Measurements from ENCODE around the gene INSYN2A. TPM values are rescaled to one million over a fixed set of nuclear protein-coding genes. Genes with fewer than 3 reads are reported as not detected.
A peak's percentile ranks its signal among the peaks of the same experiment; 100 is the strongest.

The INSYN2A gene
- polyA plus RNA-seq (ENCODE audit: insufficient read length in 3 of 3) = 1 to 10 TPM; 4.2 to 5.0 (median 4.7) TPM
- long read RNA-seq, donor 1 = 0 reads
- long read RNA-seq, donor 2 = 0 reads
- long read RNA-seq, donor 3 = 0 reads
- long read RNA-seq, donor 4 = 0 reads
- long read RNA-seq, donor 5 = 0 reads
- long read RNA-seq, donor 6 = 0 reads
- long read RNA-seq, donor 7 = 0 reads
- long read RNA-seq, donor 8 = 0 reads
- long read RNA-seq, donor 9 = 0 reads
- long read RNA-seq, donor 10 = 0 reads
- long read RNA-seq, donor 11 = 0 reads
- long read RNA-seq, donor 12 = 0 reads
- long read RNA-seq, donor 13 = 0 reads
- long read RNA-seq, donor 14 = 0 reads
- long read RNA-seq, donor 15 = 0 reads
- long read RNA-seq, donor 16, partial matches to known transcripts = 94 of 94 reads
- long read RNA-seq, donor 16, other reads (novel, unspliced or antisense) = 0 of 94 reads

- DNase-seq = peak; percentile 62
Observed at GRCh38 chr10:127196282-127197153, at the start of gene INSYN2A. Gene INSYN2A, minus strand, starts transcription at chr10:127196591. Its CDS starts 20,196 bp downstream, at chr10:127176395.

- DNase-seq = no peak
Observed at GRCh38 chr10:127245456-127245855, 49.1 kb upstream of the INSYN2A start.

DNA sequence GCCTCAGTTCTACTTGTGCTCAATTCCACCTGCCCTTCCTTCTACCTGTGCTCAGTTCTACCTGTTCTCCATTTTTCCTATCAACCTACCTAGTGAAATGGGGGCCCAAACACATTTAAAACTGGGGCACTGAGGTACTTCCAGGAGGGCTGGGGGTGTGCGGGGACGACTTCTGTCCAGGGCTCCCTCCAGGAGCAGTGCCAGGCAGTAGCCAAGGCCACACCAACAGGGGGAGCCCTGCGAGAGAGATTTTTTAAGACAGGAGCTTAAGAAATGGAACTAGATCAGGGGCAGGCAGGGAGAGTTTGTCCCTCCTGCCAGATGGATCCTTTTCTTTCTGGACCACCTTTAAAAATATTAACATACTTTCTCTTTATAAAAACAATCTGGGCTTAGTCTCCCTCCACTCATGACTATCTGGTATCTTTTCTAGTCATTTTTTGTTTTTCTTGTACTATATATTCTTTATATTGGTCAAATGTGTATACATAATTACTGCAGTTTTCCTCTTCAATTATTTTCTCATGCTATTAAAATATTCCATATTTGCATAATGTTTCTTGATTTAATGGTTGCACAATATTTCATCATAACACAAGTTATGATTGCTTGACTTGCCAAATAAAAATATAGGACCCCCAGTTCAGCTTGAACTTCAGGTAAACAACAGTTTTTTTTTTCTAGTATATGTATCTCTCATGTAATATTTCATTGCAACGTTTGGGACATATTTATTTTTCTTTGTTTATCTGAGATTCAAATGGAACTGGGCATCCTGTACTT, 47.3 kb upstream of the INSYN2A start:
- DNase-seq = no peak

- no peak for DNase-seq
Observed at GRCh38 chr10:127242914-127243313, 46.5 kb upstream of the INSYN2A start.

GRCh38 chr10:127236266-127236665, 39.9 kb upstream of the INSYN2A start:
- no peak for DNase-seq

- DNase-seq = no peak
Observed at GRCh38 chr10:127234306-127234800, 38.0 kb upstream of the INSYN2A start.

GRCh38 chr10:127228195-127228787, 31.9 kb upstream of the INSYN2A start:
- no peak for DNase-seq

DNA sequence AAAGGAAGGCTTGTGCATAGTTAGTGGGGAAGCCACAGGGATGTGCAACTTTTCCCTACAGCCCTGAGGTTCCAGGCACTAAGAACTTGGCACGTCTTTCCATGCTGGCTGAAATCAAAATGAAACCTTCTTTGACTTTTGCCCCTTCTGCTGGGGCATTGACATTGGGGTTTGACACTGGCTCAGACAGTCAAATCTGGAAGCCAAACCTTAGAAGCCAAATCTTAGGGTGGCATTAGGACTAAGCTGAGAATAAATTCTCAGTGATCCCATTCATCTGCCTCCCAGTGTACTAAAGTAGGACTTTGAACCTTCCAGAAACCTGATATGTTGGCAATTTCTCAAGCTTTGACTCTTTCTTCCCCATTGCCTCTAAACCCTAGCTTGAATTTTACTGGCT, 31.3 kb upstream of the INSYN2A start:
- no peak for DNase-seq

- DNase-seq = no peak
Observed at GRCh38 chr10:127227027-127227426, 30.6 kb upstream of the INSYN2A start.

DNA sequence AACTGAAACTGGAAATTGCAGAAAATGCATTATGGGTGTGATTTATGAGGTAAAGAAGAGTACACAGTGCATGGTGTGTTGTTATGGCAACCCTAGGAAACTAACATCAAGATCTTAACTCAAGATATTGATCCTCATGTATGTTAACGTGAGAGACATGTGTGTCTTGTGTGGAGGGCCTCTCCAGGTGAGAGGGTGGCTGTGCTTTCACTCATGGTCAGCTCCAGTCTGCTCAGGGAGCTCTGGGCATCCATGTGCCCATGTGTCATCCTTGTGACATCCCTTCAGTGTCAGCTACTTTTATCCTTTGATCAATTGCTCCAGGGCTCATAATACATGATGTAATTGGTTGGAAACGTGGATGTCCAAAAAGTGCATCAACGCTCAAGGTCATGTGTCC, 24.9 kb upstream of the INSYN2A start:
- DNase-seq = no peak

DNA sequence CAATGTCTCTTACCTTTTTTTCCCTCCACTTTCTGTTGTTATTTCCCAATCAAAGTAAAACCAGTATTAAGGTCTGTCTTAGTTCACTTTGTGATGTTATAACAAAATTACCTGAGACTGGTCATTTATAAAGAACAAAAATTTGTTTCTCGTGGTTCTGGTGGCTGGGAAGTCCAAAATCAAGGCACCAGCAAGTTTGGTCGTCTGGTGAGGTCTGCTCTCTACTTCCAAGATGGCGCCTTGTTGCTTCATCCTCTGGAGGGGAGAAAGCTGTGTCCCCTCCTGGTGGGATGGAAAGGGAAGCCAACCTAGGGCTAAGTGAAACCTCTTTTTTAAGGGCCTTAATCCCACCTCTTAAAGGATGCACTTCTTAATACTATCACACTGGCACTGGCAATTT, 22.3 kb upstream of the INSYN2A start:
- DNase-seq = no peak

DNA sequence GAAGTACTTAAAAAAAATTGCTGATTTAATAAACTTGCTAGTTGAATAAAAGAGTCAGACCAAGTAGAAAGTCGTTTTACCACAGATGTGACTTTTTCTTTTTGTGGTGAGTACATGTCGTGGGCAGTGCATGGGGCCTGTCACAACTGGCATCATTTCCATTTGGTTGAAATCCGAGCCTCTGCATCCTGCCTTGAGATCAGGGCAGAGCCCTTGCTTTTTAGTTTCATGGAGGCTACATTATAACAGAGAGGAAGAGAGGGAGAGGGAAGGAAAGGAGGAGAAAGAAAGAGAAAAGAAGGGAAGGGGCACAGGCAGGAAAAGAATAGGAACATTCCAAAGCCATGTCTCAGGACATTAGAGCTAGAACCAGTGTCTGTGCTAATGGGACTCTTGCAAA, 20.4 kb upstream of the INSYN2A start:
- no peak for DNase-seq

- no peak for DNase-seq
Observed at GRCh38 chr10:127216274-127216673, 19.9 kb upstream of the INSYN2A start.

DNA sequence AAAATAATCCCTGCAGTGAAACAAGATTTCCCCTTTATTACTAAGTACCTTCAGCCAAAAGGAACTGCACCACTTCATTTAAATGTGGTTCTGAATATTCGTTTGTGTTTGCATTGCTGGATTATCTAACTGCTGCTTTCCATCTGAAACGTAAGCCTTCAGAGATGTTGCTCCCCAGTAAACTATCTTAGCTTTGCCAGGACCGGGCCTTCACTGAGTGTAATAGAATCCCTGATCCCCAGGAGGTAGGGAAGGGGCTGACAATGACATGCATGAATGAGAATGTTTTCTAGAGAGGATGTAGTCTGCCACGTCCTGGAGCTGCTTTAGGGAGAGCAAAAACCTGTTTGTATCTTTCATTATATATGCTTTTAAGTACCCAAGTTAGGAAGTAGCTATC, 19.5 kb upstream of the INSYN2A start:
- no peak for DNase-seq

DNA sequence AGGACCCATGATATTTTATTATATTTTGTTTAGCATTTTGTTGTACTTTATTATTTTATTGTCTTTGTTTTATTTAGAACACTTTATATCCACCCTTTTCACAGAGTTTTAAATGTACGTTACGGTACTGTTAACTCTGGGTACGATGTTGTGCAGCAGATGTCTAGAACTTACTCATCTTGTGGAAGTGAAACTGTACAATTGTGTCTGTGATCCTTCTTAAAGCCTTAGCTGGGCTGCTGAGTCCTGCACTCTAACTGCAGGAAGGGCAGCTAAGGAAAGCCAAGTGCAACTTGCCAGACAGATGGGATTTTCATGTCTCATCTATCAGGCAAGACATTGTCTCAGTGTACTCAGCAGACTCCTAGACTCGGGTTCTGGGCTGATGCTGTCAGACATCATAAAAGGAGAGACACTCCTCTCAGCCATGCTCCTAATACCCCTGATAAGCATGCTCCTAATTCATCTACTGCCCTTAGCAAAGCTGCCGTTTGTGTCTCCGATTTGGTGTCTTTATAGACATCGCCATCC, 14.6 kb upstream of the INSYN2A start:
- no peak for DNase-seq

DNA sequence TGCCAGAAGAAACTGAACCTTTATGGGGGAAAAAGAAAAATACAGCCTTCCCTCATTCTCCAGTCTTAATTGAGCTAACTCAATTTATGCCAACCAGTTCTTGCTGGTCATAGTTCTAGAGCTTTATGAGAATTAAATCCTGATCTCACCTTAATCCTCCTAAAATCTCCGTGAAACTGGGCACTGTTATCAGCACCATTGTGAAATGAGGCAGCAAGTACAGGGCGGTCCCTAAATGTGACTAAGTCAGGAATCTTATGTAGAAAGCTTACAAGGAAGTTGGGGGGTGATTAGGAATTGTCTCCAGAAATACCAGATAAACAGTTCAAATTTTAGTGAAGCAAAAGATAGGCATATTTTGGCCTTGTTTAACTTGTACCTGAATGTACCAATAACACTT, 10.7 kb upstream of the INSYN2A start:
- no peak for DNase-seq

- no peak for DNase-seq
Observed at GRCh38 chr10:127203067-127203466, 6.7 kb upstream of the INSYN2A start.

GRCh38 chr10:127200646-127201045, 4.3 kb upstream of the INSYN2A start:
- no peak for DNase-seq

GRCh38 chr10:127198721-127199120, 2.3 kb upstream of the INSYN2A start:
- no peak for DNase-seq

GRCh38 chr10:127198307-127198706, 1.9 kb upstream of the INSYN2A start:
- no peak for DNase-seq

DNA sequence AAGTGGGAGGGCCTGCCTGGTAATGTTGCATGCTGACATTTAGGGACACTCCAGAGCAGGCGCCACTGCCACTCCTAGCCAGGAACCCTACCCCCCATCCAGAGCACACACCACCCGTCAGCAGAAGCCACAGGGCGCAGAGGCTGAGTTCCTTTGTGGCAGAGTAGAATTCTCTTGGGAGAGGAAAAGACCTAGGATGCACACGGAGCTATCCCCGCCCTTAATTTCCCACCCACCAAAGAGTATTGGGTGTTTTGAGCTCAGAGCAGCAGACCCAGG, 702 bp upstream of the INSYN2A start:
- no peak for DNase-seq
